Tibial artery (tissue), 4 donors: Measurements from ENCODE around the gene PTPN6.

Experiments
- DNase-seq, 2 donors: peaks; one replicate each; pipeline ENCODE4 v3.0.0-alpha.2; 2019
- H3K27ac ChIP-seq, 2 donors: fragments of 200-600 bp; sonication (generic) in 1 of 2; 1 replicate in 1 of 2; 2 replicates in 1 of 2; pipeline ENCODE4 v1.5.1; 2018 to 2019; ENCODE audit warnings: mild to moderate bottlenecking in 1 of 2
- H3K27me3 ChIP-seq, 2 donors: fragments of 200-600 bp; sonication (generic) in 1 of 2; one replicate each; pipeline versions ENCODE4 v1.5.1 to v1.6.0; 2016 to 2019
- H3K36me3 ChIP-seq, 3 donors: fragments of 200-600 bp; sonication (generic) in 2 of 3; one replicate each; pipeline ENCODE4 v1.5.1; 2016 to 2019; ENCODE audit warnings: mild to moderate bottlenecking in 2 of 3
- H3K4me1 ChIP-seq, 4 donors: fragments of 200-600 bp; sonication (generic) in 2 of 4; 1 replicate in 3 of 4; 2 replicates in 1 of 4; pipeline ENCODE4 v1.5.1; 2016 to 2019
- H3K4me3 ChIP-seq, 2 donors: fragments of 200-600 bp; sonication (generic) in 1 of 2; 1 replicate in 1 of 2; 2 replicates in 1 of 2; pipeline ENCODE4 v1.5.1; 2018 to 2019; ENCODE audit warnings: mild to moderate bottlenecking in 2 of 2
- H3K9me3 ChIP-seq, 3 donors: fragments of 200-600 bp; sonication (generic) in 1 of 3; one replicate each; pipeline ENCODE4 v1.5.1; 2016 to 2019
- CTCF ChIP-seq, 2 experiments: fragments of 200-600 bp in 1 of 2; fragments of 450-650 bp in 1 of 2; IDR thresholded peaks; one replicate each; pipeline ENCODE4 v1.5.1; 2017 to 2019; ENCODE audit warnings: antibody characterized with exemption in 2 of 2, mild to moderate bottlenecking in 1 of 2, moderate library complexity in 1 of 2
- intact Hi-C: fragments of 100-400 bp; cut with DNase I; formaldehyde crosslinking; loops from one replicate; pipeline ENCODE4 v1.15.0; 2023; ENCODE audit warnings: low total_unique reads

PTPN6 gene

GRCh38 chr12:6960593-6961277, 9.6 kb downstream of the PTPN6 start:
- peak overlapping the region; percentile 50 to 66 for H3K27ac ChIP-seq
- peaks cover 0 to 34% (median 14%) of the 10 kb centered on the region in 4 donors for H3K4me1 ChIP-seq
- H3K36me3 ChIP-seq: peaks cover 5 to 28% (median 7%) of the 10 kb centered on the region in 3 donors
- H3K9me3 ChIP-seq: no peaks in the 10 kb centered on the region
- no peaks in the 10 kb centered on the region for H3K27me3 ChIP-seq
- DNase-seq: peak in 1 of 2 donors; percentile 65
- peak overlapping the region in 1 of 2 donors; percentile 28 for H3K4me3 ChIP-seq
- TF ChIP-seq CTCF (IDR thresholded peaks at IDR 0.05): no peak
- intact Hi-C loops: no loop called here

DNA sequence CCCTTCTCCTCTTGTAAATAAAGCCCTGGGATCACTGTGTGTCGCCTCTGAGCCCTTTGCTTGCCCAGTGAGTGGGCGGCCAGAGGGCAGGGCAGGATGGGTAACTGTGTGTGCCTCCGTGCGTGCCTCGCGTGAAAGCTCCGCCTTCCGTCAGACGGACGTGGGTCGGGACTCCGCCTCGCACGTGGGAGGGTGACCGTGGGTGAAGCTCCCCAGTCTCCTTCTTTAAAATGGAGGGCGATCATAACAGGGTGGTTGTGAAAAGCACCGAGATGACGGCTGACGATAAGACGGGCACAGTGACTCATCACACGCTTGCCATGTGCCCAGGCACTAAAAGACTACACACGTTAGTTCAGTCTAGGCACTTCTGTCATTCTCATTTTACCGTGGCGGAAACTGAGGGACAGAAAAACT, 10.1 kb downstream of the PTPN6 start:
- Histone ChIP-seq H3K4me1 (peaks cover 0 to 34% (median 14%) of the 10 kb centered on the region in 4 donors), H3K9me3 (no peaks in the 10 kb centered on the region), H3K27me3 (no peaks in the 10 kb centered on the region), H3K4me3 (peak overlapping the region in 1 of 2 donors; percentile 28), H3K27ac (peak overlapping the region; percentile 50 to 66), H3K36me3 (peaks cover 9 to 29% (median 12%) of the 10 kb centered on the region in 3 donors)
- intact Hi-C loops: no loop called here
- peak; percentile 56 to 84 for DNase-seq
- no peak for TF ChIP-seq CTCF (IDR thresholded peaks at IDR 0.05)

GRCh38 chr12:6961695-6962284, 10.6 kb downstream of the PTPN6 start:
- peaks cover 0 to 34% (median 14%) of the 10 kb centered on the region in 4 donors for H3K4me1 ChIP-seq
- DNase-seq: peak; percentile 57 to 78
- H3K4me3 ChIP-seq: peak overlapping the region in 1 of 2 donors; percentile 28
- H3K27ac ChIP-seq: peak overlapping the region; percentile 50 to 66
- H3K27me3 ChIP-seq: no peaks in the 10 kb centered on the region
- intact Hi-C loops: no loop called here
- TF ChIP-seq CTCF (IDR thresholded peaks at IDR 0.05): peak in 1 of 2 experiments; percentile 19
- H3K36me3 ChIP-seq: peaks cover 14 to 34% (median 17%) of the 10 kb centered on the region in 3 donors
- no peaks in the 10 kb centered on the region for H3K9me3 ChIP-seq

- H3K4me1 ChIP-seq: peaks cover 0 to 34% (median 14%) of the 10 kb centered on the region in 4 donors
- intact Hi-C loops: no loop called here
- no peak overlapping the region for H3K4me3 ChIP-seq
These were observed 11.3 kb downstream of the PTPN6 start for GRCh38 chr12:6962285-6963015.

More at GRCh38 chr12:6962285-6963015, 11.3 kb downstream of the PTPN6 start:
- no peak for TF ChIP-seq CTCF (IDR thresholded peaks at IDR 0.05)
- peak in 1 of 2 donors; percentile 66 for DNase-seq
- Histone ChIP-seq H3K9me3 (no peaks in the 10 kb centered on the region), H3K27ac (peak overlapping the region; percentile 50 to 66), H3K27me3 (no peaks in the 10 kb centered on the region), H3K36me3 (peaks cover 21 to 39% (median 24%) of the 10 kb centered on the region in 3 donors)
